Measurements from ENCODE around the gene ABL2.
A peak's percentile ranks its signal among the peaks of the same experiment; 100 is the strongest.

DNA sequence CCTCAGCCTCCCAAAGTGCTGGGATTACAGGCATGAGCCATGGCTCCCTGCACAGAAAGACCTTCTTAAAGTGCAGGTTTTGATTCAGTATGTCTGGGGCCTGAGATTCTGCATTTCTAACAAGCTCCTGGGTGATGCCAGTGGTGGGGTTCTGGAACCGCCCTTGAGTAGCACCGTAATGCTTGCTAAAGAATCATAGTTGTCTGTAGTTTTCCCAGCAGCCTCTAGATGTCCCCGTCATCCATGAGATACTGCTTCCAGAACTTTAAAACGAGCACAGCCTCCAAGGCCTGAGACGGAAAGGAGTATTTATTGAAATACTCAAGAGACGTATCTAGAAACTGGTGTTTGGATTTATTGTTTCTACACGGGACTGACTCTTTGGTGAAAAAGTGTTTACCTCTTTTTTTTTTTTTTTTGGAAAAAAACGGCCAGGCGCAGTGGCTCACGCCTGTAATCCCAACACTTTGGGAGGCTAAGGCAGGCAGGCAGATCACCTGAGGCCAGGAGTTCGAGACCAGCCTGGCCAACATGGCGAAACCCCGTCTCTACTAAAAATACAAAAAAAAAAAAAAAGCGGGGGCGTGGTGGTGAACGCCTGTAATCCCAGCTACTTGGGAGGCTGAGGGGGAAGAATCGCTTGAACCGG lies 150.2 kb downstream of the ABL2 start:
- TF ChIP-seq POLR2A (IDR thresholded peaks at IDR 0.05; ENCODE audit: low read depth, low read length) (no peak), POLR2AphosphoS5 (IDR thresholded peaks at IDR 0.05; ENCODE audit: insufficient read depth, low read depth, low read length) (no peak), MYC (IDR thresholded peaks at IDR 0.05; ENCODE audit: low read depth, low read length) (no peak), EZH2 (IDR thresholded peaks at IDR 0.05; ENCODE audit: borderline replicate concordance, low read depth, low read length, severe bottlenecking) (no peak), GATA2 (IDR thresholded peaks at IDR 0.05; ENCODE audit: insufficient read depth, insufficient read length, low read depth, low read length) (no peak)
- TF ChIP-seq, protein P1, sequence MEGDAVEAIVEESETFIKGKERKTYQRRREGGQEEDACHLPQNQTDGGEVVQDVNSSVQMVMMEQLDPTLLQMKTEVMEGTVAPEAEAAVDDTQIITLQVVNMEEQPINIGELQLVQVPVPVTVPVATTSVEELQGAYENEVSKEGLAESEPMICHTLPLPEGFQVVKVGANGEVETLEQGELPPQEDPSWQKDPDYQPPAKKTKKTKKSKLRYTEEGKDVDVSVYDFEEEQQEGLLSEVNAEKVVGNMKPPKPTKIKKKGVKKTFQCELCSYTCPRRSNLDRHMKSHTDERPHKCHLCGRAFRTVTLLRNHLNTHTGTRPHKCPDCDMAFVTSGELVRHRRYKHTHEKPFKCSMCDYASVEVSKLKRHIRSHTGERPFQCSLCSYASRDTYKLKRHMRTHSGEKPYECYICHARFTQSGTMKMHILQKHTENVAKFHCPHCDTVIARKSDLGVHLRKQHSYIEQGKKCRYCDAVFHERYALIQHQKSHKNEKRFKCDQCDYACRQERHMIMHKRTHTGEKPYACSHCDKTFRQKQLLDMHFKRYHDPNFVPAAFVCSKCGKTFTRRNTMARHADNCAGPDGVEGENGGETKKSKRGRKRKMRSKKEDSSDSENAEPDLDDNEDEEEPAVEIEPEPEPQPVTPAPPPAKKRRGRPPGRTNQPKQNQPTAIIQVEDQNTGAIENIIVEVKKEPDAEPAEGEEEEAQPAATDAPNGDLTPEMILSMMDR (IDR thresholded peaks at IDR 0.05; ENCODE audit: extremely low read depth in 1 of 2, insufficient read depth in 1 of 2, low read depth in 1 of 2, low read length in 2 of 2): peak; percentile 60 to 64
- TF ChIP-seq, protein P2, sequence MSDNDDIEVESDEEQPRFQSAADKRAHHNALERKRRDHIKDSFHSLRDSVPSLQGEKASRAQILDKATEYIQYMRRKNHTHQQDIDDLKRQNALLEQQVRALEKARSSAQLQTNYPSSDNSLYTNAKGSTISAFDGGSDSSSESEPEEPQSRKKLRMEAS (IDR thresholded peaks at IDR 0.05; ENCODE audit: insufficient read depth, insufficient read length): no peak

All from endothelial cell of umbilical vein (primary cell).